B cell (primary cell): ENCODE measurements around the gene PPP1R14B.

Source experiments
- EZH2 ChIP-seq: IDR thresholded peaks from 2 replicates; pipeline ENCODE4 v1.6.1; 2012; ENCODE audit warnings: borderline replicate concordance, low read depth, mild to moderate bottlenecking, moderate library complexity, low read length; ENCODE audit not compliant: insufficient read depth, poor library complexity, severe bottlenecking
- TF ChIP-seq, protein P1 (sequence below): fragments of 200-600 bp; IDR thresholded peaks from one replicate; pipeline ENCODE4 v1.8.0; 2022; ENCODE audit warnings: antibody characterized with exemption, mild to moderate bottlenecking

DNA sequence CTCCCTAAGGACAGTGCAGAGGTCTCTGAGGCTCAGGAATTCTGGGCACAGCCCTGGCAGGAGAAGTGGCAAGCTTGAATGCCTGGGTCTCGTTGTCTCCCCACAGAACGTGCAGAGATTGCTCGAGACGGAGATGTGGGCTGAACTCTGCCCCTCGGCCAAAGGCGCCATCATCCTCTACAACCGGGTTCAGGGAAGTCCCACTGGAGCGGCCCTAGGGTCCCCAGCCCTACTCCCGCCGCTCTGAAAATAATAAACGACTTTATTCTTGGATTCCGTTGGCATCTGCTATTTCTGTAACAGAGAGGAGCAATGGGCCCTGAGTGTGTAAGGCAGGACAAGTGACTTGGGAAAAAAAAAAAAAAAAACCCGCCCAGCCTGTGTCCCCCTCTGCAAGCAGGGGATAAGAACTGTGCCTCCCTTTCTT is 17.0 kb downstream of the PPP1R14B start:
- no peak for TF ChIP-seq EZH2
- TF ChIP-seq, protein P1, sequence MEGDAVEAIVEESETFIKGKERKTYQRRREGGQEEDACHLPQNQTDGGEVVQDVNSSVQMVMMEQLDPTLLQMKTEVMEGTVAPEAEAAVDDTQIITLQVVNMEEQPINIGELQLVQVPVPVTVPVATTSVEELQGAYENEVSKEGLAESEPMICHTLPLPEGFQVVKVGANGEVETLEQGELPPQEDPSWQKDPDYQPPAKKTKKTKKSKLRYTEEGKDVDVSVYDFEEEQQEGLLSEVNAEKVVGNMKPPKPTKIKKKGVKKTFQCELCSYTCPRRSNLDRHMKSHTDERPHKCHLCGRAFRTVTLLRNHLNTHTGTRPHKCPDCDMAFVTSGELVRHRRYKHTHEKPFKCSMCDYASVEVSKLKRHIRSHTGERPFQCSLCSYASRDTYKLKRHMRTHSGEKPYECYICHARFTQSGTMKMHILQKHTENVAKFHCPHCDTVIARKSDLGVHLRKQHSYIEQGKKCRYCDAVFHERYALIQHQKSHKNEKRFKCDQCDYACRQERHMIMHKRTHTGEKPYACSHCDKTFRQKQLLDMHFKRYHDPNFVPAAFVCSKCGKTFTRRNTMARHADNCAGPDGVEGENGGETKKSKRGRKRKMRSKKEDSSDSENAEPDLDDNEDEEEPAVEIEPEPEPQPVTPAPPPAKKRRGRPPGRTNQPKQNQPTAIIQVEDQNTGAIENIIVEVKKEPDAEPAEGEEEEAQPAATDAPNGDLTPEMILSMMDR = no peak
